ENCODE data around the gene ASPN.

GRCh38 chr9:92478783-92479182 is 3.5 kb downstream of the ASPN start:
- TF ChIP-seq POLR2A (IDR thresholded peaks at IDR 0.05) (no peak), CTCF (IDR thresholded peaks at IDR 0.05) (no peak), EP300 (IDR thresholded peaks at IDR 0.05) (no peak)
